Glomerular visceral epithelial cell (primary cell): ENCODE measurements around the gene CPNE8.

Experiments used
- DNase-seq: peaks from one replicate; pipeline ENCODE4 v3.0.0-alpha.2; 2016; ENCODE audit errors: extremely low spot score

CPNE8 gene

GRCh38 chr12:38905480-38906351, at the start of gene CPNE8:
CPNE8 (minus strand) TSS chr12:38905591; CDS start chr12:38905534, 57 bp downstream.
- DNase-seq = peak; percentile 86

GRCh38 chr12:38954238-38954873, 49.0 kb upstream of the CPNE8 start:
- DNase-seq = no peak

- peak; percentile 2 for DNase-seq
Measured at GRCh38 chr12:38949363-38949762, 44.0 kb upstream of the CPNE8 start.

- peak; percentile 4 for DNase-seq
Measured at GRCh38 chr12:38934686-38935085, 29.3 kb upstream of the CPNE8 start.

GRCh38 chr12:38934078-38934584, 28.7 kb upstream of the CPNE8 start:
- no peak for DNase-seq

- DNase-seq = no peak
Measured at GRCh38 chr12:38932320-38932719, 26.9 kb upstream of the CPNE8 start.

GRCh38 chr12:38931461-38931860, 26.1 kb upstream of the CPNE8 start:
- DNase-seq = no peak

- DNase-seq = no peak
Measured at GRCh38 chr12:38930990-38931389, 25.6 kb upstream of the CPNE8 start.

- no peak for DNase-seq
Measured at GRCh38 chr12:38926501-38926900, 21.1 kb upstream of the CPNE8 start.

GRCh38 chr12:38921025-38921677, 15.8 kb upstream of the CPNE8 start:
- peak; percentile 76 for DNase-seq

GRCh38 chr12:38919191-38919590, 13.8 kb upstream of the CPNE8 start:
- no peak for DNase-seq

GRCh38 chr12:38915429-38916182, 10.2 kb upstream of the CPNE8 start:
- no peak for DNase-seq

- no peak for DNase-seq
Measured at GRCh38 chr12:38912116-38912515, 6.7 kb upstream of the CPNE8 start.

GRCh38 chr12:38911611-38912010, 6.2 kb upstream of the CPNE8 start:
- DNase-seq = no peak

GRCh38 chr12:38907201-38907923, 2.0 kb upstream of the CPNE8 start:
- no peak for DNase-seq

GRCh38 chr12:38906482-38907200, 1.2 kb upstream of the CPNE8 start:
- peak; percentile 93 for DNase-seq

GRCh38 chr12:38904537-38905479, 583 bp downstream of the CPNE8 start:
- DNase-seq = peak; percentile 85

GRCh38 chr12:38903596-38903995, 1.8 kb downstream of the CPNE8 start:
- no peak for DNase-seq

GRCh38 chr12:38898001-38898684, 7.2 kb downstream of the CPNE8 start:
- no peak for DNase-seq
